GF-D8 (cell line): ENCODE results near the gene RASL12.
"Not testable (repeated sequence)": the region's sequence is repeated elsewhere in the genome, so short reads cannot be mapped to it uniquely, and the experiment has no call there.

ENCODE experiments used
- DNase-seq: peaks from one replicate; lab custom pipeline; 2025; lab: John Stamatoyannopoulos, UW

The RASL12 gene

DNA sequence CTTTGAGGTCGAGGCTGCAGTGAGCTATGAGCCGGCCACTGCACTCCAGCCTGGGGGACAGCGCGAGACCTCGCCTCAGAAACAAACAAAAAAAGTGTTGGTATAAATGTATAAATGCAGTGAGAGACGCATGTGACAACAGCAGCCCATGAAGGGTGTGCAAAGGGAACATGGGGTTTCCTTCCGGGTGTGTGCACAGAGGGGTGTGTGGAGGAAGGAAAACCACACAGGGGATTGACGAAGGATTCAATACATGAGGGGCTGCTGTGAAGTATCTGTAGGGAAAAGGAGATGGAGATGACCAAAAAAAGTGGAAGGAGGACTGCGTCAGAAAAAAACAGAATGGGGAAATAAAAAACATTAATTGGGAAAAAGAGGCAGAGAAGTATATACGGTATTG is 39.5 kb downstream of the RASL12 start:
- DNase-seq: no peak

DNA sequence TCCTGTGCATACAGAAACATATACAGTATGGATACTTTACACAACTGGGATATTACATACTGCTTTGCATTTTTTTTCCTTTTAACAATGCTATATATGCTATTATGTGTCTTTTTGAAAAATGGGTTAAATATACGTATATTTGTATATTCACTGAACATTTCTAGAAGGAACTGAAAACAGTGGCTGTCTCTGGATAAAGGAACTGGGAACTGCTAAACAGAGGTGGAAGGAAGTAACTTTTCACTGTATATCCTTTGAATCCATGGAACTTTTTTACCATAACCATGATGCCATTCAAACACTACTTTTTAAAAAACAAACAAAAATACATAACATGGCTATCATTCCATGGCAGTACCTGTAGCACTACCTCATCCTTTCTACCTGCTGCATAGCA is 40.2 kb downstream of the RASL12 start:
- DNase-seq: no peak

DNA sequence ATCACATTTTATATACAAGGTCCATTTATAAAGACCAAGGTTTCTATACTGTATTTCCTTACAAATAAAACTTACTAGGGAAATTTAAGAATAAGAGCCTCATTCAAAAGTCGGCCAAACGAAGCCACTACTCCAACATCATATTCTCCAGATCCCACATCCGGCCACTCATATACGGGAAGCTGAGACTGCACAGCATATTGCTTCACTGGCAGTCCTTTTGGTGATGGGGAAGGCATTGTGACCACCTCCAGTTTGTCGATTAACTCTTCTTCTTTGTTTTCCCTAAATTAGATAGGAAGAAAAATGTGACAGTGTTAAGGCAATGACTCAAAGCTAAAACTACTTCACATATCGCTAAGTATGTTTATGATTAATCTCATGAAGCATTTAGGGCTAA is 41.0 kb downstream of the RASL12 start:
- no peak for DNase-seq

- no peak for DNase-seq
Observed at GRCh38 chr15:65021488-65021887, 46.3 kb downstream of the RASL12 start.

DNA sequence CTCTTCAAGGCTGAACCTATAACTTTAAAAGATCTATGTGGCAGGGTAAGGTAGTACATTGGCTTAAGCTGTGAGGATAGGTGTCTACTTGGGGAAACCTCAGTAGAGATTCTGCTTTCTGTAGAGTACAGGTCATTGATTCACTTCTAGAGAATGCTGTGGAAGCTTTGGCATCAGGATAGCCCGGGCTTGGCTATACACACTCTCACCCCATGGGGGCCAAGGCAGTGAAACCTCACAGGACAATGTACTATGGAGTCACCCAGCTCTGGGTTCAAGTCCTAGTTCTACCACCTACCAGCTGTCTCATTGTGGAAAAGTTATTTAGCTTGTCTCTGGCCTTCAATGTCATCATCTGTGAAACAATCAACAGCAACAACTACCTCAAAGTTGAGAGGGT is 47.4 kb downstream of the RASL12 start:
- no peak for DNase-seq

GRCh38 chr15:65011198-65011597 is 56.6 kb downstream of the RASL12 start:
- DNase-seq: not testable (repeated sequence)

DNA sequence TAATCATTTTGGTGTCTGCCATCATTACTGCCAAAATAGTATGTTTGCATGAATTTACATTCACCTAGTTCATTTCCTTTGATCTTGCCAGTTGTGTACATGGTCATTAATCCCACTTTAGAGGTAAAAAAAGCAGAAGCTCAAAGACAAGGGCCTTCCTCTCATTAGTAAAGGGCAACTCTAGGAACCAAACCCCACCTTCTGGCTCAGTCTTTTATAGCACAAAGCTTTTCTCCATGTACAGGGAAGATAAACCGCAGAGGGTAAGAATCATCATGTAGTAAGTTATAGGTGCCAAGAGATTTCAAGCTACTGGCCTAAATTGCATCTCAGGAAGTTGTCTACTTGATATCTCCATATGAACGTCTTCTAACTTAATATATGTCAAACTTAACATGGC is 58.8 kb downstream of the RASL12 start:
- DNase-seq: peak; percentile 26

GRCh38 chr15:65006876-65007275 is 60.9 kb downstream of the RASL12 start:
- DNase-seq: no peak

DNA sequence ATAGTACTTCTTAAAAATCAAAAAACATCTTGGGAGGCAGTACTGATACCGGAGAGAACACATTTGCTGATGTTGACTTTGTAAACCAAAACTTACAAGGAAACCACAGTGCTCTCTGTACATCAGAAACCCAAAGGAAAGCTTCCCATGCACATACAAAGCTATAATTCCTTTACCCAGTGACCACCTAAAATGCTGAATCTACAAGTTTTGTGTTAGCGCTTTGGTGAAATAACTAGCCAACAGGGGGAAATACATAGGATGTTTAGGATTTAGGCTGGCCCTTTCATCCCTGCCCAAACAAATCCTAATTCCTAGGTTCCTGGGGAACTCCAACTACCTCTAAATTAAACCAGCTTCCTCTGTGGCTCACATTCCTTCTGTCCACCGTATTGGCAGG is 62.8 kb downstream of the RASL12 start:
- no peak for DNase-seq
